ENCODE data around the gene QRICH1. TPM values are rescaled to one million over a fixed set of nuclear protein-coding genes. Genes with fewer than 3 reads are reported as not detected.
A peak's percentile ranks its signal among the peaks of the same experiment; 100 is the strongest.
"Not testable (repeated sequence)": the region's sequence is repeated elsewhere in the genome, so short reads cannot be mapped to it uniquely, and the experiment has no call there.

QRICH1 gene
- polyA plus RNA-seq, 3 donors, result 78.9 to 87.3 (median 82.2) TPM

- DNase-seq, result no peak
Observed at GRCh38 chr3:49019941-49020329, 73.9 kb downstream of the QRICH1 start.

GRCh38 chr3:49018707-49019006 is 75.2 kb downstream of the QRICH1 start:
- DNase-seq, result no peak

- DNase-seq, result peak; percentile 75
Observed at GRCh38 chr3:49017971-49018706, 75.7 kb downstream of the QRICH1 start, which contains the start of gene DALRD3. TSS of gene DALRD3 (minus strand) at chr3:49018580. CDS start at chr3:49018564, 16 bp downstream.

- DNase-seq, result no peak
Observed at GRCh38 chr3:49017229-49017970, 76.5 kb downstream of the QRICH1 start.

DNA sequence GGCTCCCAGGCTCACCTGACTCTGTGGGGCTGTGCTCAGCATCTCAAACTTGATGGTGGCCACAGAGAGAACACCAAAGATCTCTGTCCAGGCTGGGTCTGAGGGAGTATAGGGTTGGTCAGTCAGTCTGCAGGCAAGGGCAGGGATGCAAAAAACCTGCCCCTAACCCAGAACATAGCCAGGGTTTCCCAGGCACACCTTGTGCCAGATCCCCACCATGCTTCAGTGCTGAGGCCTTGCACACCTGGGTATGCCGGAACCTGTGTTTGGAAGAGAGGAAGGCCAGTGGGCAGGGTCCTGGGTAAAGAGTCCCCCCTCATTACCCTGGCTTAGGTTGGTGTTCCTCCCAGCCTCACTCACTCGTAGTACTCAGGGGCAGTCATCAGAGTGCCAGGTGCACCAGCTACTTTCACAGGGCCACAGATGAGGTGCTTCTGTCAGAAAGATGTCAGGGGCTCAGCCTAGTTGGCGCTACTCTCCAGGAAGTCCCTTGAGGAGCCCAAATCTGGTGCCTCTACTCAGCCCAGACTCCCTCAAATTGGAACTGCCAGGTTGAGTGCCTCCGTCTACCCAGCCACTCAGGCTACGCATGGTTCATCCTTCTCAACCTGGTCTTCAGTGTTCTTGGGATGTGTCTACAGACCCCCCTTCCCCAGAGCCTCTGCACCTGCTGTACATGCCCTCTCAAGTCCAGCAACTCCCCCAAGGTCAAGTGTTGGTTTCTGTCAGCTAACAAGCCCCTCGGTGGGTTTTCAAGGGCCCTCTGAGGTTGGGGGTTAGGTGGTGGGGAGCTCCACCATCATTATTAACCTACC is 77.2 kb downstream of the QRICH1 start:
- no peak for DNase-seq

- DNase-seq, result no peak
Observed at GRCh38 chr3:49015765-49016164, 78.1 kb downstream of the QRICH1 start.

- no peak for DNase-seq
Observed at GRCh38 chr3:49015072-49015471, 78.8 kb downstream of the QRICH1 start.

GRCh38 chr3:49013738-49014660 is 79.9 kb downstream of the QRICH1 start:
- no peak for DNase-seq

- DNase-seq, result no peak
Observed at GRCh38 chr3:49013113-49013737, 80.6 kb downstream of the QRICH1 start.

GRCh38 chr3:49012441-49013017 is 81.3 kb downstream of the QRICH1 start:
- no peak for DNase-seq

DNA sequence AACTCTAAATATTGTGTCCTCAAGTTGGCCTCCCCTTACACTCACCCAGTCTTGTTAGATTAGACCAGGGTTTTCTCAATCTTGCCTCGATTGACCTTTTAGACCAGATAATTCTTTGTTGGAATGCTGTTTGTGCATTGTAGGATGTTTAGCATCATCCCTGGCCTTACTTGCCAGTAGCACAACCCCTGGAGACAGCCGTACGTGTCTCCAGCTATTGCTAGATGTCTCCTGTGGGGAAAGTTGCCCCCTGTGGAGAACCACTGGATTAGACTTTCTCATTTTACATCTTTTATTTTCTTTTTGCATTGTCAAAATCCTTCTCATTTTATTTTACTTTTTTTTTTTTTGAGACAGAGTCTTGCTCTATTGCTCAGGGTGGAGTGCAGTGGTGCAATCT is 84.5 kb downstream of the QRICH1 start:
- no peak for DNase-seq

DNA sequence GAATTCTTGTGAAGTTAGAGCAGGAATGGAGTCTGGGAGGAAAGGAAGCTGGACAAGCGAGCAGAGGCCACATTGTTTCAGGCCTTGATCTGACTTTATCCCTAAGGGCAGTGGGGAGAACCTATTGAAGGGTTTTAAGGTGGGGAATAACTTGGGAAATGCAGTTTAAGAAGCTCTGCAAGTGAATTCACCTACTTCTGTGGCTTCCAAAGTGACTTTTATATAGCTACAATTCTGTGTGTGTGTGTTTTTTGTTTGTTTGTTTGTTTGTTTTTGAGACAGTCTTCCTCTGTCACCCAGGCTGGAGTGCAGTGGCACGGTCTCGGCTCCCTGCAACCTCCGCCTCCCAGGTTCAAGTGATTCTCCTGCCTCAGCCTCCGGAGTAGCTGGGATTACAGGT is 85.2 kb downstream of the QRICH1 start:
- DNase-seq, result not testable (repeated sequence)

- peak; percentile 82 for DNase-seq
Observed at GRCh38 chr3:49007771-49008528, 85.9 kb downstream of the QRICH1 start.

GRCh38 chr3:49007068-49007770 is 86.7 kb downstream of the QRICH1 start, which contains the start of gene WDR6:
TSS of gene WDR6 (plus strand) at chr3:49007391. CDS start at chr3:49007432, 41 bp downstream.
- peak; percentile 97 for DNase-seq

GRCh38 chr3:49006408-49007067 is 87.3 kb downstream of the QRICH1 start:
- no peak for DNase-seq

GRCh38 chr3:49005998-49006397 is 87.9 kb downstream of the QRICH1 start:
- no peak for DNase-seq

GRCh38 chr3:49005303-49005680 is 88.6 kb downstream of the QRICH1 start:
- no peak for DNase-seq
